K562 (cell line): Measurements from ENCODE around the gene MED20. TPM values are rescaled to one million over a fixed set of nuclear protein-coding genes. Genes with fewer than 3 reads are reported as not detected.

Experiments used
- ARID2 ChIP-seq: fragments of 450-650 bp; IDR thresholded peaks from 2 replicates; pipeline ENCODE4 v1.6.1; 2017; ENCODE audit warnings: antibody characterized with exemption, mild to moderate bottlenecking
- ARID3B ChIP-seq: fragments of 250-450 bp; sonication (Bioruptor Pico); IDR thresholded peaks from 2 replicates; pipeline ENCODE4 v1.4.0; 2020; ENCODE audit warnings: borderline replicate concordance
- CEBPB ChIP-seq: fragments of 450-650 bp; IDR thresholded peaks from 2 replicates; pipeline ENCODE4 v1.6.1; 2016; ENCODE audit warnings: missing genetic modification characterization, missing compliant biosample characterization
- CSDE1 ChIP-seq, 2 experiments: fragments of 450-650 bp; IDR thresholded peaks; 2 replicates each; pipeline ENCODE4 v1.6.1; 2016; ENCODE audit warnings: mild to moderate bottlenecking in 1 of 2
- ETV5 ChIP-seq: sonication (generic); formaldehyde crosslinking; IDR thresholded peaks from 2 replicates; pipeline ENCODE4 v1.4.0; 2020; ENCODE audit warnings: low read depth, mild to moderate bottlenecking, missing genetic modification reagents
- ILK ChIP-seq: fragments of 450-650 bp; IDR thresholded peaks from 2 replicates; pipeline ENCODE4 v1.6.1; 2016; ENCODE audit warnings: missing genetic modification characterization, low read depth, mild to moderate bottlenecking, missing compliant biosample characterization, moderate library complexity, borderline replicate concordance
- MYC ChIP-seq, 2 experiments: fragments of 250-450 bp in 1 of 2; sonication (Bioruptor Pico) in 1 of 2; IDR thresholded peaks; 2 replicates each; pipeline versions ENCODE4 v1.5.1 to v1.6.1; 2012 to 2021; ENCODE audit warnings: low read depth in 2 of 2, borderline replicate concordance in 1 of 2, improper control_type of control experiment in 1 of 2, low read length in 1 of 2, mild to moderate bottlenecking in 1 of 2, moderate library complexity in 1 of 2
- NFXL1 ChIP-seq: fragments of 450-650 bp; formaldehyde crosslinking; IDR thresholded peaks from 2 replicates; pipeline ENCODE4 v1.4.0; 2021; ENCODE audit warnings: mild to moderate bottlenecking
- NFYB ChIP-seq: IDR thresholded peaks from 2 replicates; pipeline ENCODE4 v1.6.1; 2011; ENCODE audit warnings: mild to moderate bottlenecking, moderate library complexity; ENCODE audit not compliant: insufficient read length; ENCODE audit errors: extremely low read depth
- POLR2AphosphoS2 ChIP-seq: IDR thresholded peaks from 2 replicates; pipeline ENCODE4 v1.6.1; 2012; ENCODE audit warnings: low read length, improper control_type of control experiment
- PPARD ChIP-seq: fragments of 250-450 bp; sonication (Bioruptor Pico); IDR thresholded peaks from 2 replicates; pipeline ENCODE4 v1.8.0; 2022; ENCODE audit warnings: inconsistent platforms, mild to moderate bottlenecking, moderate library complexity
- SPI1 ChIP-seq: IDR thresholded peaks from 2 replicates; pipeline ENCODE4 v1.6.1; 2011; ENCODE audit warnings: low read depth, low read length, control low read depth, borderline replicate concordance
- ZMIZ1 ChIP-seq, 2 experiments: fragments of 150-350 bp in 1 of 2; IDR thresholded peaks; 2 replicates each; pipeline ENCODE4 v1.6.1; 2012 to 2016; ENCODE audit warnings: low read depth in 2 of 2, low read length in 2 of 2, mild to moderate bottlenecking in 1 of 2, moderate library complexity in 1 of 2
- ZNF311 ChIP-seq: fragments of 250-450 bp; sonication (Bioruptor Pico); IDR thresholded peaks from 2 replicates; pipeline ENCODE4 v1.4.0; 2020; ENCODE audit warnings: mild to moderate bottlenecking, moderate library complexity
- ZNF444 ChIP-seq: fragments of 250-450 bp; sonication (Bioruptor Pico); IDR thresholded peaks from 2 replicates; pipeline ENCODE4 v1.4.0; 2020; ENCODE audit warnings: mild to moderate bottlenecking, moderate library complexity
- ZNF57 ChIP-seq: fragments of 450-650 bp; formaldehyde crosslinking; IDR thresholded peaks from 2 replicates; pipeline ENCODE4 v1.4.0; 2020; ENCODE audit warnings: mild to moderate bottlenecking, moderate library complexity
- ZNF655 ChIP-seq: fragments of 250-450 bp; sonication (Bioruptor Pico); IDR thresholded peaks from 2 replicates; pipeline ENCODE4 v1.5.0; 2021
- ZNF830 ChIP-seq: fragments of 250-450 bp; sonication (Bioruptor Pico); IDR thresholded peaks from 2 replicates; pipeline ENCODE4 v1.5.0; 2021; ENCODE audit warnings: mild to moderate bottlenecking
- polyA plus RNA-seq, 8 experiments: library from polyadenylated mRNA; depleted of rRNA in 4 of 8; stranded (reverse) in 5 of 8; unstranded in 3 of 8; fragments of >200 nt; fragmentation: Nextera tagmentation in 2 of 8; fragmentation: Illumina TruSeq in 1 of 8; extraction: Ambion mirVana in 2 of 8; extraction: Trizol in 1 of 8; gene quantifications; 2 replicates each; pipeline versions ENCODE4 v1.2.1 to v1.2.3, GENCODE V29; 2011 to 2014; ENCODE audit warnings: inconsistent platforms in 1 of 8, missing spikeins in 1 of 8
- total RNA-seq, 7 experiments: library from RNA; depleted of rRNA in 6 of 7; stranded (reverse); fragments of >200 nt in 6 of 7; fragmentation: Illumina TruSeq in 2 of 7; extraction: Trizol in 2 of 7; gene quantifications; 2 replicates each; pipeline versions ENCODE4 v1.2.1 to v1.2.3, GENCODE V29; 2011 to 2021; ENCODE audit warnings: low replicate concordance in 1 of 7
- TF ChIP-seq, protein P1 (sequence below): sonication (generic); formaldehyde crosslinking; IDR thresholded peaks from 2 replicates; pipeline ENCODE4 v1.5.0; 2020; ENCODE audit warnings: missing genetic modification reagents
- TF ChIP-seq, protein P2 (sequence below): fragments of 250-450 bp; sonication (Bioruptor Pico); IDR thresholded peaks from 2 replicates; pipeline ENCODE4 v1.8.0; 2022; ENCODE audit warnings: moderate library complexity, mild to moderate bottlenecking, inconsistent platforms

MED20 gene
- total and polyA plus RNA-seq, 9 of the 15 experiments (the other 6 are each of a cell fraction or from before 2014, with no cell fraction given) = 27.3 to 80.9 (median 46.0) TPM

GRCh38 chr6:41942067-41942851 is 21.3 kb upstream of the MED20 start (continued):
- TF ChIP-seq ARID3B (CRISPR knock-in tag) (no peak), ZNF444 (CRISPR knock-in tag) (0 out of 2 replicates have a peak, but pooled peaks have one; percentile 59), ZMIZ1 (IDR thresholded peaks at IDR 0.05; ENCODE audit: low read depth in 2 of 2, low read length in 2 of 2) (no peak), CEBPB (no peak), NFXL1 (CRISPR knock-in tag) (no peak), ARID2 (no peak), SPI1 (no peak), ZNF311 (CRISPR knock-in tag) (no peak), ILK (no peak), ETV5 (CRISPR knock-in tag) (no peak), POLR2AphosphoS2 (no peak), ZNF655 (no peak), CSDE1 (IDR thresholded peaks at IDR 0.05) (no peak), ZNF57 (CRISPR knock-in tag) (no peak), ZNF830 (no peak), NFYB (no peak), PPARD (CRISPR knock-in tag) (no peak), MYC (IDR thresholded peaks at IDR 0.05; ENCODE audit: low read depth, low read length) (no peak), MYC (CRISPR knock-in tag; IDR thresholded peaks at IDR 0.05; ENCODE audit: borderline replicate concordance, low read depth) (no peak)
- TF ChIP-seq, protein P1, sequence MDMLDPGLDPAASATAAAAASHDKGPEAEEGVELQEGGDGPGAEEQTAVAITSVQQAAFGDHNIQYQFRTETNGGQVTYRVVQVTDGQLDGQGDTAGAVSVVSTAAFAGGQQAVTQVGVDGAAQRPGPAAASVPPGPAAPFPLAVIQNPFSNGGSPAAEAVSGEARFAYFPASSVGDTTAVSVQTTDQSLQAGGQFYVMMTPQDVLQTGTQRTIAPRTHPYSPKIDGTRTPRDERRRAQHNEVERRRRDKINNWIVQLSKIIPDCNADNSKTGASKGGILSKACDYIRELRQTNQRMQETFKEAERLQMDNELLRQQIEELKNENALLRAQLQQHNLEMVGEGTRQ (CRISPR knock-in tag) = no peak
- TF ChIP-seq, protein P2, sequence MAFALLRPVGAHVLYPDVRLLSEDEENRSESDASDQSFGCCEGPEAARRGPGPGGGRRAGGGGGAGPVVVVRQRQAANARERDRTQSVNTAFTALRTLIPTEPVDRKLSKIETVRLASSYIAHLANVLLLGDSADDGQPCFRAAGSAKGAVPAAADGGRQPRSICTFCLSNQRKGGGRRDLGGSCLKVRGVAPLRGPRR (CRISPR knock-in tag) = no peak
